Motor neuron (in vitro differentiated cells): ENCODE measurements around the gene DEPDC5. TPM values are rescaled to one million over a fixed set of nuclear protein-coding genes. Genes with fewer than 3 reads are reported as not detected.
A peak's percentile ranks its signal among the peaks of the same experiment; 100 is the strongest.

Experiments used
- ATAC-seq, 8 experiments: fragments of 200-7000 bp; cut with Tn5 transposase; replicated peaks in 6 of 8; 2 replicates each; pipeline ENCODE4 v1.8.0; 2021; ENCODE audit warnings: mild to moderate bottlenecking in 8 of 8, moderate library complexity in 8 of 8
- H3K27ac ChIP-seq, 2 donors: fragments of 250-450 bp; sonication (Bioruptor Pico); 2 replicates each; pipeline ENCODE4 v1.9.0; 2021; ENCODE audit warnings: antibody characterized with exemption in 2 of 2, mild to moderate bottlenecking in 2 of 2, moderate library complexity in 1 of 2
- H3K4me1 ChIP-seq, 2 donors: fragments of 250-450 bp; sonication (Bioruptor Pico); replicated peaks in 1 of 2; 2 replicates each; pipeline ENCODE4 v1.6.1; 2021; ENCODE audit warnings: antibody characterized with exemption in 2 of 2, mild to moderate bottlenecking in 2 of 2, moderate library complexity in 1 of 2
- H3K4me3 ChIP-seq, 5 donors: fragments of 250-450 bp; sonication (Bioruptor Pico); 2 replicates each; pipeline ENCODE4 v1.9.0; 2021; ENCODE audit warnings: antibody characterized with exemption in 5 of 5, mild to moderate bottlenecking in 5 of 5, moderate library complexity in 4 of 5
- WGBS, 10 experiments: fragments of 450-650 bp; shearing (Covaris generic); methylation state at CpG; one replicate each; pipeline ENCODE4 v1.0.0; 2022; 5-methylcytosine and 5-hydroxymethylcytosine counted together
- in situ Hi-C, 9 experiments: fragments of 400-800 bp; cut with MboI; loops; one replicate each; pipeline ENCODE4 v1.15.0; 2021; ENCODE audit warnings: low sequenced_read_pairs in 9 of 9, low pct_unique_long_range_greater_than_20kb in 2 of 9; ENCODE audit not compliant: unreplicated experiment in 9 of 9
- total RNA-seq, 8 experiments: library from RNA; unstranded; fragments of 300-600 nt; gene quantifications; 2 replicates each; pipeline versions ENCODE4 v1.2.3 to v1.2.4, GENCODE V29; 2022

DEPDC5 gene
- total RNA-seq, 8 experiments from 2014 or later: 10.4 to 35.6 (median 14.6) TPM

DNA sequence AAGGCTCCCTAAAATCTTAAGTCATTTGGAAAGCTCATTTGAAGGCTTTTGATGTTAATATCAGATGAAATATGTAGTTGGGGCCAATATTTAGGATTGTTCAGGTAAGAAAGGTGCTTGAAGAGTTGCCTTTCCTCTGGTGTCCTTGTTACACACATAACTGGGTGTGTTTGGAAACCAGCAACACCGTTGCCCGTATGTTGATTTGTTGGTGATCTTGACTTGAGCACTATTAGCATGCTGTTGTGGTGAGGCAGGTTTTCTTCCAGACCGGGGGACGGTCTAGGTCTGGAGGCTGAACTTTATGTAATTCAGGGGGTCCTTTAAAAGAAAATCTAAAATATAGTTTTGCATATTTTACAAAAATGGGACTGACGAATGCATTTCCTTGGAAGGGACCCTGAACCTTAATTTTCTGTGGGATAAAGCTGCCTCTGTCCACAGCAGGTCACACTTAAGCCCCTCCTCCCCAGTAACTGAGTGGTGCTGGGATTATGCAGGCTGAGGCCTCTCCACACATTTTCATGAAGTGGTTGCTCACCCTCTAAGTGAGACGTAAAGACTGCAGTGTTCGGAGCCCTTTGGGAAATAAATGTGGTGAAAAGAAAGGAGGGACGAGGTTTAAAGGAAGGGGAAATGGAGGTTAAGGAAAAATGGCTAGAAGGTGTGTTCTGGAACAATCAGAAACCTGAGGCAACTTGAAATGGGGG lies 192.3 kb downstream of the DEPDC5 start:
- ATAC-seq: no peak
- Histone ChIP-seq H3K4me3 (peak overlapping the region; percentile 66 to 92 (median 76)), H3K27ac (peak overlapping the region in 1 of 2 donors; percentile 95), H3K4me1 (peaks cover 7 to 14% of the 10 kb centered on the region in 2 donors)
- WGBS, 10 experiments: 0 to 76% (median 22%) methylated on average over 2 to 8 of the region's 8 CpGs
- in situ Hi-C loops: no loop called here

DNA sequence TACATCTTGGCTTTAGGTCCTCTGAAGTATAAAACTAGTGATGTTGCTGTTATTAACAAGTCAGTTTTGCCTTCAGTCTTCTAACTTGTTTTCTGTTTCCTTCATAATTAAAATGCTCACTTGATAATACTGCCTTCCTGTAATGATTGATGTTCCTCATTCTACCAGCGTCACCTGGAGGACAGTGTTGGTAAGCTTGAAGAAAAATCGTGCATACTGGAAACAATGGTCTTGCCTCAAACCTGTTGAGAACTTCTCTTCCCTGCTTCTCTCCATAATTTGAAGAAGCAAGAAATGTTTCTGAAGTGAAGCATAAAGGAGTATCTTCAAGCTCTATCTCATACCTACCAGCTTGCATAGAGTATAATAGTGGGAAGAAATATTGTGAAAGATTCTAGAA lies 193.5 kb downstream of the DEPDC5 start:
- WGBS, 10 experiments: 10 to 83% (median 67%) methylated on average over 1 to 2 of the region's 2 CpGs
- Histone ChIP-seq H3K4me1 (peaks cover 10 to 23% of the 10 kb centered on the region in 2 donors), H3K27ac (no peak overlapping the region), H3K4me3 (peak overlapping the region in 3 of 5 donors; percentile 66 to 92 (median 76))
- ATAC-seq: no peak
- in situ Hi-C loops: no loop called here

GRCh38 chr22:31948002-31948401 lies 194.2 kb downstream of the DEPDC5 start:
- in situ Hi-C loops: no loop called here
- WGBS, 10 experiments: 77 to 98% (median 93%) methylated on average over 1 to 8 of the region's 8 CpGs; no CpG with 5 or more reads in 1 of the 10 experiments
- no peak for ATAC-seq
- Histone ChIP-seq H3K4me3 (no peak overlapping the region), H3K4me1 (peaks cover 7 to 29% of the 10 kb centered on the region in 2 donors), H3K27ac (no peak overlapping the region)

DNA sequence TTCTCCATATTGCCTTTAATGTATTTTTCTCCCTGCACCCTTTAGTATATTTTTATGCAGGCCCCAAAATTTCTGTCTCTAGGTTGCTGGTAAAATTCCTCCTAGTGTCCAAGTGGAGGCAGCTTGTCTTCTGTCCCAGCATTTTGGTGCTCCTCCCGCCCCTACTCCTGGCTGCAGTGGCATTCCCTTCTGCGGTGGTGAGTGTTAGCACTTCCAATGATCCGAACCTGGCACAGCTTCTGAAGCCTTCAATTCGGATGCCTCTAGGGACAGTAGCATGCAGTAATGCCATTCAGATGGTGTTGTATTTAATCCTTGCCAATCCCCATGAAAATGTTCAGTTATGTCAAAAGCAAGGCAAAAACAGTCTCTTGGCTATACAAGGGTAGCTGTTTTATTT lies 196.4 kb downstream of the DEPDC5 start:
- Histone ChIP-seq H3K27ac (no peak overlapping the region), H3K4me1 (peaks cover 4 to 33% of the 10 kb centered on the region in 2 donors), H3K4me3 (no peak overlapping the region)
- in situ Hi-C loops: loop anchor here in 2 of 9 experiments (25.0 kb wide), 1 partner anchor 288 kb away; the partner anchor contains the start of gene PISD (in 2 of the 2)
- no peak for ATAC-seq
- WGBS, 10 experiments: 0 to 83% (median 44%) methylated on average over 1 to 3 of the region's 4 CpGs; no CpG with 5 or more reads in 6 of the 10 experiments

DNA sequence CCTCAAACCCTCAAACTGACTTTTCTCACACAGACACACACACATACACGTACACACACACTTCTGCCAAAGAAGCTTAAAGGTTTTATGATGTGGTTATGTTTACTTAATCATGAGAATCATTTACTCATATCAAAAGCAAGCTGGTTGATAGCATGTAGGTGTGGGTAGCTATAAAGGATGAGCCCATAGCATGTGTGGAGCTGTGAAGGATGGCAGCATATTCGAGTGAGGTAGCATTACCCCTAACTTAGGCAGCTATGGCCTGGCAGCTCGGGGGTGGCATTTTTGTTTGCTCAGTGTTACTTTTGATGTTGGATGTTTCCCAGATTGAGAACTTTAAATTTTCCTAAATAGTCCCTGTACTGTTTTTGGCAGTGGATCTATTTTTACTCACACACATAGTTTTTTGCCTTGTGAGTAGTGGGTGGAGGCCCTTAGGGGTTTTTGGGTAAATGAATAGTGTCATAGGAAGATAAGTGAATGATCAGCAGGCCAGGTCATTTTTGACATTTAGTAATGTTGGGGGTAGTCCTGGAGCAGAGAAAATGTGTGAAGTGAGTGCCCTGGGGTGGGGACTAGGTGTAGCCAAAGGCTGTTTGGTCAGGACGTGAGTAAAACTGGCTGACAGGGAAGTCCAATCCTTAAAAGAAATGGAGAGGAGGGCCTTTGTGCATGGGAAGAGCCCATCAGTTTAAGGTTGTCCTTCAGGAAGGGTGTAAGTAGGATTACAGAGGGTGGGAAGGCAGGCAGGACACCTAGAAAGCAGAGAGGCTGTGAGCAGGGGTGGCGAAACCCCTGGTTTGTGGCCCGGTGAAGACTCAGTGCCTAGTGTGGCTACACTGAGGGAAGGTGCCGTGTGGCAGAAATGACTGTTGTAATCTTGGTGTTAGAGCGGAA lies 197.6 kb downstream of the DEPDC5 start:
- ATAC-seq: peak in 6 of 8 experiments; percentile 2 to 36 (median 18)
- Histone ChIP-seq H3K4me1 (peaks cover 4 to 32% of the 10 kb centered on the region in 2 donors), H3K27ac (no peak overlapping the region), H3K4me3 (no peak overlapping the region)
- WGBS, 10 experiments: 71 to 100% (median 89%) methylated on average over 1 to 7 of the region's 8 CpGs; no CpG with 5 or more reads in 2 of the 10 experiments
- in situ Hi-C loops: loop anchor here in 2 of 9 experiments (25.0 kb wide), 1 partner anchor 289 kb away; the partner anchor contains the start of gene PISD (in 2 of the 2)

DNA sequence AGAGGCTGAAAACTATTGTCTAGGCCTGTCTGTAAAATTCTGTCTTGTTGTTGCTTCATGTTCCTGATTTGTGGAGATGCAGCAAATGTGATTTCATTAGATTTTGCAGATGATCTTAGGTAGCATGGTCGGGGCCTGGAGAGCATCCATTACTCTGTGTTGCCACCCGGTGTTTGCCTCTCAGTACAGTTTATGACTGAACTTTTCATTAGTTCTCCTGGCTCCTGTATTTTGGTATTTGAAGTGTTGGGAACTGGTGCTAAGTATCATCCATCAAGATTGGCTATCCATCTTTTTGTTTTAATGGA lies 198.2 kb downstream of the DEPDC5 start:
- no peak overlapping the region for H3K27ac ChIP-seq
- in situ Hi-C loops: loop anchor here in 2 of 9 experiments (25.0 kb wide), 1 partner anchor 290 kb away; the partner anchor contains the start of gene PISD (in 2 of the 2)
- WGBS, 10 experiments: 66 to 100% (median 75%) methylated on average over 1 to 2 of the region's 2 CpGs; no CpG with 5 or more reads in 3 of the 10 experiments
- peak in 7 of 8 experiments; percentile 26 to 59 (median 38) for ATAC-seq
- peaks cover 4 to 27% of the 10 kb centered on the region in 2 donors for H3K4me1 ChIP-seq
- no peak overlapping the region for H3K4me3 ChIP-seq

- in situ Hi-C loops: loop anchor here in 2 of 9 experiments (25.0 kb wide), 1 partner anchor 290 kb away; the partner anchor contains the start of gene PISD (in 2 of the 2)
- no peak overlapping the region for H3K4me3 ChIP-seq
- no peak overlapping the region for H3K27ac ChIP-seq
These were observed 198.7 kb downstream of the DEPDC5 start for GRCh38 chr22:31952472-31952871.

DNA sequence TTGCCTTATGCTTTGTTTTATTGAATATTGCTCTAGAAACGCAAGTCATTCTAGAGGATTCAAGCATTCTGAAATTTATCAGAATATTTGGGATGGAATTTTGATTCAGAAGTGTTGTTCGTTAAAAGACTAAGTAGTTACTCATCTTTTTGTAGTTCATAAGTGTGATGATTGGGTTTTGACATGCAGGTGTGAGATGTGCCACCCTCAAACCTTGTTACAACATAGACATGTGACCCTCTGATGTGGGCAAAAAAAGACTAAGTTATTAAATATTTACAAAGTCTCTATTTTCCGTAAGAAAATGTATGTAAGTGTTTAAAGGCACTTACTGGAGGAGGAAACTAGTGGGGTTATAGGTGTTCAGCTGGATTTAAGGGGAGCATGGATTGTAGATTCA lies 199.4 kb downstream of the DEPDC5 start:
- WGBS, 10 experiments: 75 to 100% (median 83%) methylated on average over 1 to 3 of the region's 3 CpGs; no CpG with 5 or more reads in 3 of the 10 experiments
- in situ Hi-C loops: loop anchor here in 2 of 9 experiments (25.0 kb wide), 1 partner anchor 291 kb away; the partner anchor contains the start of gene PISD (in 2 of the 2)
- no peak for ATAC-seq
- Histone ChIP-seq H3K27ac (no peak overlapping the region), H3K4me3 (no peak overlapping the region), H3K4me1 (peaks cover 4 to 23% of the 10 kb centered on the region in 2 donors)

More at GRCh38 chr22:31952472-31952871, 198.7 kb downstream of the DEPDC5 start:
- peaks cover 4 to 23% of the 10 kb centered on the region in 2 donors for H3K4me1 ChIP-seq
- 0 to 100% (median 78%) methylated on average over 1 to 2 of the region's 2 CpGs; no CpG with 5 or more reads in 2 of the 10 experiments for WGBS, 10 experiments
- ATAC-seq: peak in 7 of 8 experiments; percentile 22 to 84 (median 57)

GRCh38 chr22:31954535-31955523 lies 201.0 kb downstream of the DEPDC5 start:
- in situ Hi-C loops: loop anchor here in 2 of 9 experiments (25.0 kb wide), 1 partner anchor 293 kb away; the partner anchor contains the start of gene PISD (in 2 of the 2)
- WGBS, 10 experiments: 76 to 100% (median 95%) methylated on average over 2 to 9 of the region's 11 CpGs; no CpG with 5 or more reads in 2 of the 10 experiments
- Histone ChIP-seq H3K4me3 (no peak overlapping the region), H3K27ac (no peak overlapping the region), H3K4me1 (peaks cover 4 to 23% of the 10 kb centered on the region in 2 donors)
- ATAC-seq: no peak

DNA sequence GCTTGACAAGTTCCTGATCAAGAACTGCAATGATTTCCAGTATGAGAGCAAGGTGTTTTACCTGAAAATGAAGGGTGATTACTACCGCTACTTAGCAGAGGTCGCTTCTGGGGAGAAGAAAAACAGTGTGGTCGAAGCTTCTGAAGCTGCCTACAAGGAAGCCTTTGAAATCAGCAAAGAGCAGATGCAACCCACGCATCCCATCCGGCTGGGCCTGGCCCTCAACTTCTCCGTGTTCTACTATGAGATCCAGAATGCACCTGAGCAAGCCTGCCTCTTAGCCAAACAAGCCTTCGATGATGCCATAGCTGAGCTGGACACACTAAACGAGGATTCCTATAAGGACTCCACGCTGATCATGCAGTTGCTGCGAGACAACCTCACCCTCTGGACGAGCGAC lies 202.5 kb downstream of the DEPDC5 start:
- H3K4me3 ChIP-seq: no peak overlapping the region
- WGBS, 10 experiments: 90 to 100% (median 100%) methylated on average over 1 to 9 of the region's 12 CpGs; no CpG with 5 or more reads in 1 of the 10 experiments
- H3K27ac ChIP-seq: no peak overlapping the region

More for the DNA sequence above, 202.5 kb downstream of the DEPDC5 start:
- in situ Hi-C loops: loop anchor here in 2 of 9 experiments (25.0 kb wide), 1 partner anchor 294 kb away; the partner anchor contains the start of gene PISD (in 2 of the 2)
- H3K4me1 ChIP-seq: peaks cover 4 to 23% of the 10 kb centered on the region in 2 donors
- no peak for ATAC-seq
